NCI-H69 (cell line): Measurements from ENCODE around the gene PUDP.
"Not testable (repeated sequence)": the region's sequence is repeated elsewhere in the genome, so short reads cannot be mapped to it uniquely, and the experiment has no call there.

Experiments used
- DNase-seq: peaks from one replicate; lab custom pipeline; 2025; lab: John Stamatoyannopoulos, UW

The PUDP gene

GRCh38 chrX:7147978-7148854, at the start of gene PUDP:
Gene PUDP, minus strand, starts transcription at chrX:7148153. Its CDS starts 40 bp downstream, at chrX:7148113.
- DNase-seq = peak; percentile 91

DNA sequence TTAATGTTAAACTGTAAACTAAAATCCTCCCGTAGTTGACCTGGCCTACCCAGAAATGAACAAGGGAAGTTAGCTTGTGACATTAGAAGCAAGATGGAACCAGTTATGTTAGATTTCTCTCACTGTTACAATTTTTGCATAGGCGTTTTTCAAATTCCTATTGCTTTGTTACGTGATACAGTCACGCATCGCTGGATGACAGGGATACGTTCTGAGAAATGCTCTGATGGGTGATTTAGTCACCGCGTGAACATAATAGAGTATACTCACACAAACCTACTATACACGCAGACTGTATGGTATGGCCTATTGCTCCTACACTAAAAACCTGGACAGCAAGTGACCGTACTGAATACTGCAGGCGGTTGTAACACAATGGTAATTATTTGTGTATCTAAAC, 46.7 kb upstream of the PUDP start:
- DNase-seq = no peak

DNA sequence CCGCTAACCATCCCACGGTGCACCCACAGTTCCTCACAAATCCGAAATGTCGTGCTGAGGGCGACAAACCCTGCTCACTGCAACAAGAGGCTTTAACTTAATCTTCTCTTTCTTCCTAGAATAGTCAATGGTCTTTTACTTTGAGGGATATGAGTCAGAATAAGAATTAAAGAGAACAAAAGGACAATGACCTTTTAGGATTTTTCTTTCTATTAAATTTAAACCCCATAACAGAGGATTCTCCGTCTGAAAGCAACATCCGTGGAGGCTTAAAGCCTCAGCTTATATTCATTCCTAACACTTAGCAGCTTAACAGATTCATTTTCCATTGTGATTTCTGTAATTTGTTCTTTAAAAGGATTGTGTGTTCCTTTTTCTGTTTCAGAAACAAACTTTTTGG, 44.9 kb upstream of the PUDP start:
- no peak for DNase-seq

- peak; percentile 51 for DNase-seq
Observed at GRCh38 chrX:7191681-7192110, 43.7 kb upstream of the PUDP start.

GRCh38 chrX:7190157-7190556, 42.2 kb upstream of the PUDP start:
- DNase-seq = peak; percentile 61

DNA sequence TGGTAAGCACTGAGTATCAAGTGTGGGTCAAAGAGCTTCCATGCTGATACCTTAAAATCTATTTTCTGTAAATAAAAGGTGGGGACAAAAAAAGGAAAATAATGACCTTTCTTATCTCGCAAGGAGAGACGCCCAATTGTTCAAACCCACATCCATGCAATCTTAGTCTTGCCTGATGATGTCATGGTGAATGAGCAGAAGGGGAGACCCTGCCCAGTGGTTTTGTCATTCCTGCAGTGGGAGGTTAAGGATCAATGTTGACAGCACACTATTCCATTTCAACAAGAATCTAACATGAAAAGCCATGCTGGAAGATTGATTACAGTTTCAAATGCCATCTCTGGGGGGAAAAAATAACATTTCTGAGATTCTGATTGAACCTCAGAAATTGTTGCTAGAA, 40.7 kb upstream of the PUDP start:
- no peak for DNase-seq

GRCh38 chrX:7184816-7185215, 36.9 kb upstream of the PUDP start:
- no peak for DNase-seq

GRCh38 chrX:7179446-7179845, 31.5 kb upstream of the PUDP start:
- no peak for DNase-seq

DNA sequence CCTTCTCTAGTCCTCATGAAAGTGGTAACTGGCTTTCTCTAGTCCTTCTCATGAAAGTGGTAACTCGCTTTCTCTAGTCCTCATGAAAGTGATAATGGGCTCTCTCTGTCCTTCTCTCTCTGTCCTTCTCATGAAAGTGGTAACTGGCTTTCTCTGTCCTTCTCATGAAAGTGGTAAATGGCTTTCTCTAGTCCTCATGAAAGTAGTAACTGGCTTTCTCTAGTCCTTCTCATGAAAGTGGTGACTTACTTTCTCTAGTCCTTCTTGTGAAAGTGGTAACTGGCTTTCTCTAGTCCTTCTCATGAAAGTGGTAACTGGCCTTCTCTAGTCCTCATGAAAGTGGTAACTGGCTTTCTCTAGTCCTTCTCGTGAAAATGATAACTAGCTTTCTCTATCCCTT, 30.9 kb upstream of the PUDP start:
- DNase-seq = not testable (repeated sequence)

DNA sequence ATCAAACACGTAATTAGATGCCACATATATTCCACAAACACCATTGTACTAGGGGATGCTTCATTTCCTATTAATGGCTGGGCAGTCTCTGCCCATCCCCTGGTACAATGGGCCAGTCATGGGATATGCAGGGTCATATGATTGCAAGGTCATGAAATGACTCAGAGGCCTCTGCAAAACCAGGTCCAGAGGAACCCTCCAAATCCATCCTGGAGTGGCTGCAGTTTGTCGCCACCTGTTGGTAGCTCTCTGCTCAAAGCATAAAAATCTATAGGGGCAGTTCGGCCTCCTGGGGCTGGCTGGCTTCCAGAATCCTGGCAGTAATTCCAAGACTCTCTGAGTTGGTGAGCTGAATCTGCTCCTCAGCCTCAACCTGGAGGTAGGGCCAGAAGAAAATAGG, 22.9 kb upstream of the PUDP start:
- peak; percentile 39 for DNase-seq

DNA sequence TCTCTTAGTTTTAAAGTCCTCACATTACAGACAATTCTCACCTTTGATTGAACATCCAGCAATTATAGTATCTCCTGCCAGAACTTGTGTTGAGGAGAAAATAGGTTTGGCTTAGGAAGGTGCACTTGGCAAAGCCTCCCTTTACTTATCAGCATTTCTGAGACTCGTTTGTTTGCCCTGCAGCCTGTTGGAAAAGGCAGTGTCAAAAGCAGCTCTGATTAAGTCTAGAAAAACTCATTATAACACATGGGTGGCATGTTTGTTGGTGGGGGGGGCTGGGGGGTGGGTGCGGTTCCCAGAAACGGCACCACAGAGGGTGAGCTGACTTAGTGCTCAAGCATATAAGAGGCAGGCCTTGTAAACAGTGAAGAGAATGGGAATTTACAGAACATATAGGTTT, 21.7 kb upstream of the PUDP start:
- DNase-seq = peak; percentile 21

- no peak for DNase-seq
Observed at GRCh38 chrX:7168371-7168770, 20.4 kb upstream of the PUDP start.

GRCh38 chrX:7164174-7164573, 16.2 kb upstream of the PUDP start:
- DNase-seq = no peak

DNA sequence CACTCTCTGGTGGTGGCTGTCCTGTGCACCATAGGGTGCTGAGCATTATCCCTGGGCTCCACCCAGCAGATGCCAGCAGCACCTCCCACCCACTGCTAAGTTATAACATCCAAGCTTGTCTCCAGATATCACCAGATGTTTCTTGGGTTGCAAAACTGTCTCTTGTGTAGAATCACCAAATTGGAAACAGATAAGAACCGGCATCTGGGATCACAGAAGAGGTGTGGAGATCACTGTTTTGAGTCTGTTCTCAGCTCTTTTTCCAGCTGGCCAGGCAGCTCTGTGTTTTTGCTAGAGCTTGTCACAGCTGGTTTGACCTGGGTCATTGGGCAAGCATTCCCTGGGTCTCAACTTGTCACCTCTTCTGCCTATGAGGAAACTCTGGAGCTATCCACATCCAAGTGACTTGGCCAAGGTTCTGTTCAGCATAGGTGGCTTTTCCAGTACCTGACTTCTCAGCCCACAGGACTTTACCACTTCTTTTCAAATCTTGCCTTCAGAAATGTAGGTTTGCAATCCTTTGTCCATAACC, 15.3 kb upstream of the PUDP start:
- DNase-seq = peak; percentile 8

DNA sequence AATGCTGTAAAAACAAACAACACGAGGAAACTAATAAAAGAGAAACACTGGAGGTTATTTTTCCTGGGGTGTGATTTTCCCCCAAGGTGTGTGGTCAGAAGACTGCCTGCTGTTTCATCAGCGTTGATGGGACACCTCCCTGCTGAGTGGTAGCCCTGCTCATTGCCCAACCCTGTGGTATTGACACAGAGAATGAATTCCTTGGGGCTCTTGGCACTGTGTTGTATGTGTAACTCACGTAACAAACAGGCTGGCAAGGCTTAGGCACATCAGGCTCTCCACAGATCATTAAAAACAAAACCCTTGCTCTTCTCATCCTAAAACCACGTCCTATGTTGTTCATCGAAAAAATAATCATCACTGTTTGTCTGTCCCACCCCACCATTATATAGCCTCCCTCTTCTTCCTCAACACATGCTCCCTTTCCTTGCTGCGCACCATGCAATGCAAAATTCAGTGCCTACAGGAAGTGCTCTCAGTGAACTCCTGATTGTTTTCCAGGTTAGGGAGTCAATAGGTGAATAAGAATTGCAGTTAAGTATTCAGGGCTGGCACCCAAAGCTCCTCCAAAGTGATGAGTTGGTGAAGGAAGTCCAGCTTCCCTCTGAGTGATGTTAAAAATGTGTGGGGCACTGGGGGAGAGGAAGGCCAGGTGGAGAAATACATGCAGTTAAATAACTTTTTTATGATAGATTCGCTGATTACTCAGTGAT, 11.4 kb upstream of the PUDP start:
- peak; percentile 77 for DNase-seq

DNA sequence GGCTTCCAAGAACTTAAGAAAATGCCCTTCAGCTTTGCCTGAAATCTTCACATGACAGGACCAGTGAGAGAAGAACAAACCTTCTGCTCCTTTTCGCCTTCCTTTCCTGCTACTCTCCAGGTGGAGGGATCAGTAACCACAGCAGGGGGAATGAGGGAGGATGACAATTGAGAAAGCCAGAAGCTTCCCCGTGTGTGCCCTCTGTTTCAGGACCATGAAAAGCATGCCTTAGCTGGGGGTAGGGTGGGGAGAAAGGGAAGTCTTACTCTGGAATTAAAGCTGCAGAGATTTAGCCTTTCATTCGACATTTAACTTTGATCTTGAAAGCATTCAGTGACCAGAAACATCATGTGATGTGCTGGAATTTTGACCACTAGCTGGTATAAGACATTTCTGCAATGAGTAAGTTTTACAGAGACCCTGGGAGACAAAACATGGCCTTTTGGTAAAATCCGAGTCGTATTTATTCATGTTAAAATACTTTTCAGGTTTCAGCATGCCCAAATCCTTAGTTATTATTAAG, 10.6 kb upstream of the PUDP start:
- peak; percentile 26 for DNase-seq

DNA sequence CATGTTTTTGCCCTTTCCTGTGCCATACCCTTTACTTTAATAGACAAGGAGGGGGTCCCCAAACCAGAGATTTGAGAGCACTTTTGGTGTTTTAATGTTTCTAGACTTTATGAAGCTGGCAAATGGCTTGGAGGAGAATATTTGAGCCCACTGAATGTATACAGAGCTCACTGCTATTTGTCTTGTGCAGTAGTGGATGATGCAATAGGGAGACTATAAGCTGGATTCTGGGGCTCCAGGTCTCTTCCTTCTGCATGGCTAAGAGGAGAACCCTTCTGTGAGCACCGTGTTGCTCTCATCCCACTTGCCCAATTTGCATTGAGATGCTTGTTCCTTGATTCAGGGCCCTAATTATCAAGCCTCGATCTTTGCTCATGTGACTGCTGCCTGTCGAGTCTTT, 8.9 kb upstream of the PUDP start:
- no peak for DNase-seq

DNA sequence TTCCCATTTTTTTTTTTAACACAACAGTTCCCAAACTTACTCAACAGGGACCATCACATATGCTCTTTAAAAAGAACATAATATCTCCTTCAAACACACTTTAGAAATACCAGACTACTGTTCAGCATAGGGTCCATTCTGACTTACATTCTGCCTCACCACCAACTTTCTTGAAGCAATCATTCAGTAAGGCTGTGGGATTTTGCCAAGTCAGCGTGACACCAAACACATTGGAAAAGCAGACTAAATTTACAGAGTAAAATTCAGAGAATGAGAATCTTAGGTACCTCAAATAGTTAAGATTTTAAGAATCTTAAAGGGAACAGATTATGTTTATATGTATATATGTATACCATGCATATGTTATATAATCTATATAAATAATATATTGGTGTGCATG, 7.2 kb upstream of the PUDP start:
- DNase-seq = no peak

DNA sequence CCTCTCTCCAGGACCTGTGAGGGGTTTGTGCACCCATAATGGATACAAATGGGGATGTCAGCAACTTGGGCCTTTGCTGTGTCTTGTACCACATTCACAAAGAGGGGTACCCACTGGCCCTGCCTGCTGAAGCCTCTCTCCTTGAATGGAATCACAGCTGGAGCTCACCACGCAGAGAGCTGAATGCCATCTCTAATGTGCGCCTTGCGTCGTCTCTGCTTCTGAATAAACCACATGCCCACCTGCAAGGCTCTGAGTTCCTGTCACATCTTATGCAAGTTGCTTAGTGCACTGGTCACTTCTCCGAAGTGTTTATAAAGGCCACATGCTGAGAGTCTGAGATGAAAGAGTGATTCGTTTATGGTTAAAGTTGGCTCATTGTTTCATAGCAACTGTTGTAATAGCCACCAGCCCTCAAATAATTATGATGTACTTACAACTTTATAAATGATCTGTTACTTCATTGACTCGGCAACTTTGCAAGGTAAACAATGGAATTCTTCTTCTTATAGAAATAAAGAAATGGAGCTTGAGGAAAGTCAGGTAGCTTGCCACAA, 6.2 kb upstream of the PUDP start:
- peak; percentile 9 for DNase-seq

GRCh38 chrX:7153231-7153630, 5.3 kb upstream of the PUDP start:
- no peak for DNase-seq

DNA sequence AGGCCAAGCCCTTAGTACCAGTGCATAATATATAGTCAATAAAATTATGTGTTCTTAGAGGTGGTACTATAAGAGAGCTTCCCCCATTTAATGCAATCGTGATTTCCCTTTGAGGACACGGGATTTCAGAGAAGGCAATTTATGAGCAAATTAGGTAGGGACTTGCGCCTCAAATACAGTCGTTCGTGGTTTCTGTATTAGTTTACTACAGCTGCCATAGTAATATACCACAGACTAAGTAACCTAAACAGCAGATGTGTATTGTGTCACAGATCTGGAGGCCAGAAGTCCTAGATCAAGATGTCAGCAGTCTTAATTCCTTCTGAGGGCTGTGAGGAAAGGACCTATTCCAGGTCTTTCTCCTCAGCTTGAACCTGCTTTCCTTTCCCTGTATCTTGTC, 1.5 kb upstream of the PUDP start:
- DNase-seq = no peak

DNA sequence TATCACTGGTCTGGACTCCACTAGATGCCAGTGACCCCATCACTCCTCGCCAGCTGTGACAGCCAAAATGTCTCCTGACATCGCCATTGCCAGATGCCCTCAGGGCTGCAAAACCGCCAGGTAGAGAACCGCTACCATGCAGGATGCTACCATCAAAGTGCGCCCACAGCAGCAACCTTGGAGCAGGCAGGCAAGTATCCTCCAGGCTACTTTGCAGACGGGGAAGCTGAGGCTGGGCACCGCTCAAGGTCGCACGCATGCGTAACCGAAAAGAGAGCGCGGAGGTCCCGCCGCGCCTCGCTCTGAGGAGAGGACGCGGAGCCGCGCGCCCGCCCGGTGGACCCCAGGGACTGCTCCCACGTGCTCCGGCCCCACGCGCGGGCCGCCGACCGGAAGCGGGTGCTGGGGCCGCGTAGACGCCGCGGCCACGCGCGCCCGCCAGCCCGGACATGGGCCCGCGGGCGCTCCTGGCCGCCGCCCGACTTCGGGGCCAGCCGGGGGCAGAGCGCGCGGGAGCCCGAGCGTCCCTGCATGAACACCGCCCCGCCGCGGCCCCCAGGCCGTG, 458 bp downstream of the PUDP start, which contains the start of gene STS:
TSS of gene STS (plus strand) at position 300 of the 565 bp plus-strand sequence. CDS start 105,488 bp downstream, outside the sequence.
- DNase-seq = peak; percentile 83
